HG03469 (cell line): Measurements from ENCODE around the gene ADCY9.
"Not testable (repeated sequence)": the region's sequence is repeated elsewhere in the genome, so short reads cannot be mapped to it uniquely, and the experiment has no call there.

Experiments
- ATAC-seq: cut with Tn5 transposase; IDR thresholded peaks from one replicate; pipeline ENCODE4 v1.9.1; 2021; ENCODE audit warnings: mild to moderate bottlenecking, moderate library complexity, moderate number of reproducible peaks; ENCODE audit not compliant: unreplicated experiment

Gene ADCY9

GRCh38 chr16:4042581-4042980, 73.7 kb downstream of the ADCY9 start:
- ATAC-seq = no peak

GRCh38 chr16:4038448-4038847, 77.8 kb downstream of the ADCY9 start:
- ATAC-seq = no peak

- not testable (repeated sequence) for ATAC-seq
These were observed 79.3 kb downstream of the ADCY9 start for GRCh38 chr16:4036952-4037351.

GRCh38 chr16:4034963-4035362, 81.3 kb downstream of the ADCY9 start:
- no peak for ATAC-seq

- no peak for ATAC-seq
These were observed 82.3 kb downstream of the ADCY9 start for GRCh38 chr16:4033951-4034350.

- no peak for ATAC-seq
These were observed 83.5 kb downstream of the ADCY9 start for GRCh38 chr16:4032768-4033167.

GRCh38 chr16:4028144-4028543, 88.1 kb downstream of the ADCY9 start:
- no peak for ATAC-seq

GRCh38 chr16:4026854-4027253, 89.4 kb downstream of the ADCY9 start:
- ATAC-seq = no peak

GRCh38 chr16:4025428-4025827, 90.8 kb downstream of the ADCY9 start:
- no peak for ATAC-seq

- ATAC-seq = no peak
These were observed 94.3 kb downstream of the ADCY9 start for GRCh38 chr16:4021916-4022315.

GRCh38 chr16:4021070-4021779, 95.0 kb downstream of the ADCY9 start:
- no peak for ATAC-seq

- no peak for ATAC-seq
These were observed 96.9 kb downstream of the ADCY9 start for GRCh38 chr16:4019371-4019791.

- ATAC-seq = no peak
These were observed 97.9 kb downstream of the ADCY9 start for GRCh38 chr16:4018391-4018790.

GRCh38 chr16:4017807-4018206, 98.4 kb downstream of the ADCY9 start:
- no peak for ATAC-seq

GRCh38 chr16:4016658-4017057, 99.6 kb downstream of the ADCY9 start:
- ATAC-seq = no peak

GRCh38 chr16:4016005-4016352, 100.3 kb downstream of the ADCY9 start:
- no peak for ATAC-seq

- no peak for ATAC-seq
These were observed 100.8 kb downstream of the ADCY9 start for GRCh38 chr16:4015275-4016004.

- no peak for ATAC-seq
These were observed 104.2 kb downstream of the ADCY9 start for GRCh38 chr16:4011940-4012629.

GRCh38 chr16:4011225-4011939, 104.9 kb downstream of the ADCY9 start:
- ATAC-seq = no peak

- ATAC-seq = no peak
These were observed 105.8 kb downstream of the ADCY9 start for GRCh38 chr16:4010225-4011158.
